ENCODE results near the gene PDLIM1.
A peak's percentile ranks its signal among the peaks of the same experiment; 100 is the strongest.

Gene PDLIM1

DNA sequence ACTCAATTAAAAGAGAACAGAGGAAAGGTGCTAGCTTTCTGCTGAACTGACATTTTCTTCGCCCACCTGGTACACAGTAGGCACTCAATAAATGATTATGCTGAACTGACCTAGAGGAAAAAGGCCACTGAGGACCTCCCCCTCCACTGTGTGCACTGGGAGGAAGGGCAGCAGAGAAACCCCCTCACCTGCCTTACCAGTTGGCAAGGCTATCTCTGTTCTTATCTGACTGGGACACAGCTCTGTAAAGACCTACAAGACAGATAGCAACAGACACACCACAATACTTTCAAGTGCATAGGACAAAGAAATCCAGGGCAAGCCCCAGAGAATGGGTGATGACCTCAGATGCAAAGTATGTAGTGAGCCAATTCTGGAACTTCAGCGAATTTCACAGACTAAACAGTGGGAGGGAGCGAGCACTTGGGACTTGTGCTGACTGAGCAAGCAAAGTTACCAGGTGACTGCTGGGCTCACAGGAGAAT lies 30.4 kb downstream of the PDLIM1 start:
- peaks cover 41% of the 10 kb centered on the region for H3K4me1 ChIP-seq (ENCODE audit: insufficient read depth, low read length, poor library complexity, severe bottlenecking)
- no peaks in the 10 kb centered on the region for H3K79me2 ChIP-seq (ENCODE audit: insufficient read depth, low read length)
- peaks cover 3% of the 10 kb centered on the region; the same call in 1 of the 2 replicates for H3K9me3 ChIP-seq (ENCODE audit: insufficient read depth, low read depth, low read length)
- H3K9me2 ChIP-seq (replicated peaks; ENCODE audit: low read depth, low read length) = no peaks in the 10 kb centered on the region
- H3K27me3 ChIP-seq (ENCODE audit: insufficient read depth, low read length, poor library complexity, severe bottlenecking) = no peaks in the 10 kb centered on the region
- H3K9ac ChIP-seq (ENCODE audit: low read depth, low read length, poor library complexity, severe bottlenecking) = peak overlapping the region; percentile 48
- no peak for TF ChIP-seq EZH2phosphoT487 (IDR thresholded peaks at IDR 0.05; ENCODE audit: borderline replicate concordance)
- TF ChIP-seq, protein P1, sequence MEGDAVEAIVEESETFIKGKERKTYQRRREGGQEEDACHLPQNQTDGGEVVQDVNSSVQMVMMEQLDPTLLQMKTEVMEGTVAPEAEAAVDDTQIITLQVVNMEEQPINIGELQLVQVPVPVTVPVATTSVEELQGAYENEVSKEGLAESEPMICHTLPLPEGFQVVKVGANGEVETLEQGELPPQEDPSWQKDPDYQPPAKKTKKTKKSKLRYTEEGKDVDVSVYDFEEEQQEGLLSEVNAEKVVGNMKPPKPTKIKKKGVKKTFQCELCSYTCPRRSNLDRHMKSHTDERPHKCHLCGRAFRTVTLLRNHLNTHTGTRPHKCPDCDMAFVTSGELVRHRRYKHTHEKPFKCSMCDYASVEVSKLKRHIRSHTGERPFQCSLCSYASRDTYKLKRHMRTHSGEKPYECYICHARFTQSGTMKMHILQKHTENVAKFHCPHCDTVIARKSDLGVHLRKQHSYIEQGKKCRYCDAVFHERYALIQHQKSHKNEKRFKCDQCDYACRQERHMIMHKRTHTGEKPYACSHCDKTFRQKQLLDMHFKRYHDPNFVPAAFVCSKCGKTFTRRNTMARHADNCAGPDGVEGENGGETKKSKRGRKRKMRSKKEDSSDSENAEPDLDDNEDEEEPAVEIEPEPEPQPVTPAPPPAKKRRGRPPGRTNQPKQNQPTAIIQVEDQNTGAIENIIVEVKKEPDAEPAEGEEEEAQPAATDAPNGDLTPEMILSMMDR (conservative IDR thresholded peaks at IDR 0.05; ENCODE audit: low read length) = no peak
- peak overlapping the region; percentile 27 for H2AFZ ChIP-seq (ENCODE audit: low read length)
- peak overlapping the region; percentile 11 for H3K4me2 ChIP-seq (ENCODE audit: low read depth, low read length, poor library complexity, severe bottlenecking)
- H4K20me1 ChIP-seq (ENCODE audit: insufficient read depth, low read length, poor library complexity, severe bottlenecking) = no peaks in the 10 kb centered on the region
- no peak overlapping the region for H3K4me3 ChIP-seq (ENCODE audit: low read length, poor library complexity, severe bottlenecking)
- no peaks in the 10 kb centered on the region for H3K36me3 ChIP-seq (ENCODE audit: insufficient read depth, low read length)
- H3F3A ChIP-seq (ENCODE audit: low read depth) = no peaks in the 10 kb centered on the region

DNA sequence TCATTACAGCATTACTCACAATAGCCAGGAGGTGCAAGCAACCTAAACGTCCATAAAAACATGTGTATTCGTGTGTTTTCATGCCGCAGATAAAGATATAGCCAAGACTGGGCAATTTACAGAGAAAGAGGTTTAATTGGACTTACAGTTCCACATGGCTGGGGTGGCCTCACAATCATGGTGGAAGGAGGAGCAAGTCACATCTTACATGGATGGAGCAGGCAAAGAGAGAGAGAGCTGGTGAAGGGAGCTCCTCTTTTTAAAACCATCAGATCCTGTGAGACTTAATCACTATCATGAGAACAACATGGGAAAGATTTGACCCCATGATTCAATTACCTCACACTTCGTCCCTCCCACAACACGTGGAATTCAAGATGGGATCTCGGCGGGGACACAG lies 33.0 kb downstream of the PDLIM1 start:
- Histone ChIP-seq H3K4me2 (ENCODE audit: low read depth, low read length, poor library complexity, severe bottlenecking) (no peak overlapping the region), H3K36me3 (ENCODE audit: insufficient read depth, low read length) (no peaks in the 10 kb centered on the region), H4K20me1 (ENCODE audit: insufficient read depth, low read length, poor library complexity, severe bottlenecking) (no peaks in the 10 kb centered on the region), H3K79me2 (ENCODE audit: insufficient read depth, low read length) (no peaks in the 10 kb centered on the region), H3K4me1 (ENCODE audit: insufficient read depth, low read length, poor library complexity, severe bottlenecking) (peaks cover 45% of the 10 kb centered on the region), H3K9me2 (replicated peaks; ENCODE audit: low read depth, low read length) (no peaks in the 10 kb centered on the region), H3K9ac (ENCODE audit: low read depth, low read length, poor library complexity, severe bottlenecking) (no peak overlapping the region), H3F3A (ENCODE audit: low read depth) (no peaks in the 10 kb centered on the region), H2AFZ (ENCODE audit: low read length) (no peak overlapping the region), H3K9me3 (ENCODE audit: insufficient read depth, low read depth, low read length) (peaks cover 3% of the 10 kb centered on the region; the same call in 1 of the 2 replicates), H3K4me3 (ENCODE audit: low read length, poor library complexity, severe bottlenecking) (no peak overlapping the region), H3K27me3 (ENCODE audit: insufficient read depth, low read length, poor library complexity, severe bottlenecking) (no peaks in the 10 kb centered on the region)
- no peak for TF ChIP-seq EZH2phosphoT487 (IDR thresholded peaks at IDR 0.05; ENCODE audit: borderline replicate concordance)
- TF ChIP-seq, protein P1 (conservative IDR thresholded peaks at IDR 0.05; ENCODE audit: low read length) = no peak

DNA sequence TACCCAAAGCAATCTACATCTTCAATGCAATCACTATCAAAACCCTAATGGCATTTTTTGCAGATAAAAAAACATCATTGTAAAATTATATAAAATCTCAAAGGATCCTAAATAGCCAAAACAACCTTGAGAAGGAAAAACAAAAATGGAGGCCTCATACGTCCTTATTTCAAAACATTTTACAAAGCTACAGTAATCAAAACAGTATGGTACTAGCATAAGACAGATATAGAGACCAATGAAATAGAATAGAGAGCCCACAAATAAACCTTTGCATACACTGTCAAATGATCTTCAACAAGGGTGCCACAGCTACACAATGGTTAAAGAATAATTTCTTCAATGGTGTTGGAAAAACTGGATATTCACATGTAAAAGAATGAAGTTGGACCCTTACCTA lies 34.5 kb downstream of the PDLIM1 start:
- Histone ChIP-seq H3K27me3 (ENCODE audit: insufficient read depth, low read length, poor library complexity, severe bottlenecking) (no peaks in the 10 kb centered on the region), H3K9me3 (ENCODE audit: insufficient read depth, low read depth, low read length) (peaks cover 3% of the 10 kb centered on the region; the same call in 1 of the 2 replicates), H4K20me1 (ENCODE audit: insufficient read depth, low read length, poor library complexity, severe bottlenecking) (no peaks in the 10 kb centered on the region), H3K4me3 (ENCODE audit: low read length, poor library complexity, severe bottlenecking) (no peak overlapping the region), H3K36me3 (ENCODE audit: insufficient read depth, low read length) (no peaks in the 10 kb centered on the region), H3F3A (ENCODE audit: low read depth) (no peaks in the 10 kb centered on the region), H2AFZ (ENCODE audit: low read length) (no peak overlapping the region), H3K9me2 (replicated peaks; ENCODE audit: low read depth, low read length) (no peaks in the 10 kb centered on the region), H3K9ac (ENCODE audit: low read depth, low read length, poor library complexity, severe bottlenecking) (no peak overlapping the region), H3K4me2 (ENCODE audit: low read depth, low read length, poor library complexity, severe bottlenecking) (no peak overlapping the region), H3K4me1 (ENCODE audit: insufficient read depth, low read length, poor library complexity, severe bottlenecking) (peaks cover 48% of the 10 kb centered on the region), H3K79me2 (ENCODE audit: insufficient read depth, low read length) (no peaks in the 10 kb centered on the region)
- TF ChIP-seq EZH2phosphoT487 (IDR thresholded peaks at IDR 0.05; ENCODE audit: borderline replicate concordance) = no peak
- TF ChIP-seq, protein P1 (conservative IDR thresholded peaks at IDR 0.05; ENCODE audit: low read length) = no peak
